ENCODE results near the gene CCDC124.

Gene CCDC124

DNA sequence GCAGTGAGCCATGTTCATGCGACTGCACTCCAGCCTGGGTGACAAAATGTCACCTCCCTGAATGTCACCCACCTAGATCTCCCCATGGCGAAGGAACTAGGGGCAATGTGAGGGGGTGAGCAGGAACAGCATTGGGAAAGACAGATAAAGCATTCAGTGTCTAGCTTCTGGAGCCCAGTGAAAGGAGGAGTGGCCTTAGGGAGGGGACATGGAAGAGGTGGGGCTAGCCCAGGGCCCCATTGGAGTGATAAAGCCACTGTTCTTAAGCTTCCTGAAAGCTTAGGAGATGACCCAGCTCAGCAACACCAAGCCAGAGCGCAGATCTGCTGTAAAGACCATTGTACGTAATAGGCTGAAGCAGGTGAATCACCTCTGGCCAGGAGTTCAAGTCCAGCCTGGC lies 21.1 kb downstream of the CCDC124 start:
- DNase-seq (ENCODE audit: low spot score), result no peak

DNA sequence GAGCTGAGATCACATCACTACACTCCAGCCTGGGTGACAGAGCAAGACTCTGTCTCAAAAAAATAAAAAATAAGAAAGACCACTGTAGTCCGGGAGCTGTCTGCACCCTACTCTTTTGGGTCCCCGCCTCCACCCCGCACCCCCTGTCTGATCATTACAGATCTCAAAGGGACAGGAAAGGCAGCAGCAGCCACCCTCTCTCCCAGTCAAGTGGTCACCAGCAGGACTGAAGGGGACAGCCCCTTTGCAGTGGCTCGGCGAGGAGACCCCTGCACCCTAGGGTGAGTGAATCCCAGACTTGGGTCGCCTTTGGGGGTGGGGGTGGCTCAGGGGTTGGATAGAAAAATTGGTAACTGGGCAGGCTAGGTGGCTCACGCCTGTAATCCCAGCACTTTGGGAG lies 21.6 kb downstream of the CCDC124 start:
- no peak for DNase-seq (ENCODE audit: low spot score)

DNA sequence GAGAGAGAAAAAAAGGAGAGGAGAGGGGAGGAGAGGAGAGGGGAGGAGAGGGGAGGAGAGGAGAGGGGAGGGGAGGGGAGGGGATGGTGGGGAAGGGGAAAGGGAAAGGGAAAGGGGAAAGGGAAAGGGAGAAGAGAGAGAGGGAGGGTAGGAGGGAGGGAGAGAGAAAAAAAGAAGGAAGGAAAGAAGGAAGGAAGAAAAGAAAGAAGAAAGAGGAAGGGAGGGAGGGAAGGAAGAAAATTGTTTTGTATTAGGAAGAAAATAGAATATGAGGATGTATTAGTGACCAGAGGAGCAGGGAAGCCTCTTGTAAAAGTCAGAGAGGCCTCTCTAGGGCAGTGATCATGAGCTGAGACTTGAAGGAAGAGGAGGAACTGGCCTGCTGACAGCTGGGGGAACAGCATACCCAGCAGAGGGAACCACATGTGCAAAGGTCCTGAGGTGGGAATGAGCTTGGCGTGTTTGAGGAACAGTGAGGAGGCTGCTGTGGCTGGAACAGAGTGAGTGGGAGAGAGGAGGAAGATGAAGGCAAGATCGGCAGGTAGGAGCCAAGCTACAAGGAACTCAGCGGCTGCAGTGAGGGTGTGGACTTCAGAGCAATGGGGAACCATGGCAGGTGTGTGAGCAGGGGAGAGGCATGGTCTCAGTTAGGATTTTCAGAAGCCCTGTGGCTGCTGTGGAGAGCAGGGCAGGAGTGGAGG lies 24.5 kb downstream of the CCDC124 start:
- DNase-seq (ENCODE audit: low spot score), result no peak

DNA sequence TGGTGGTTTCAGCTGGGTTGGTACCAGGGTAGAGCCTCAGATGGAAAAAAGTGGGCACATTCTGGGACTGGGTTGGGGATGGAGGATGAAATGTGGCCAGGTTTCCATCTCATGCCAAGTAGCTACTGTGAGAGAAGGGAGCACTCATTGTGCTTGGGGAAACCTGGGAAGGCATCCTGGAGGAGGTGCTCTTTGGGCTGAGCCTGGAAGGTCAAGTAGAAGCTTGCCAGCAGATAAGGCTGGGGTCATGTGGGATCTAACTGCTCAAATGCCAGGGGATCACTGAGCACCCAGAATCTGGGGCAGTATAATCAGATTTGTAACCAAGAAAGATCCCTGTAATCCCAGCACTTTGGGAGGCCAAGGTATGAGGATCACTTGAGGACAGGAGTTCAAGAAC lies 25.1 kb downstream of the CCDC124 start:
- DNase-seq (ENCODE audit: low spot score), result no peak

DNA sequence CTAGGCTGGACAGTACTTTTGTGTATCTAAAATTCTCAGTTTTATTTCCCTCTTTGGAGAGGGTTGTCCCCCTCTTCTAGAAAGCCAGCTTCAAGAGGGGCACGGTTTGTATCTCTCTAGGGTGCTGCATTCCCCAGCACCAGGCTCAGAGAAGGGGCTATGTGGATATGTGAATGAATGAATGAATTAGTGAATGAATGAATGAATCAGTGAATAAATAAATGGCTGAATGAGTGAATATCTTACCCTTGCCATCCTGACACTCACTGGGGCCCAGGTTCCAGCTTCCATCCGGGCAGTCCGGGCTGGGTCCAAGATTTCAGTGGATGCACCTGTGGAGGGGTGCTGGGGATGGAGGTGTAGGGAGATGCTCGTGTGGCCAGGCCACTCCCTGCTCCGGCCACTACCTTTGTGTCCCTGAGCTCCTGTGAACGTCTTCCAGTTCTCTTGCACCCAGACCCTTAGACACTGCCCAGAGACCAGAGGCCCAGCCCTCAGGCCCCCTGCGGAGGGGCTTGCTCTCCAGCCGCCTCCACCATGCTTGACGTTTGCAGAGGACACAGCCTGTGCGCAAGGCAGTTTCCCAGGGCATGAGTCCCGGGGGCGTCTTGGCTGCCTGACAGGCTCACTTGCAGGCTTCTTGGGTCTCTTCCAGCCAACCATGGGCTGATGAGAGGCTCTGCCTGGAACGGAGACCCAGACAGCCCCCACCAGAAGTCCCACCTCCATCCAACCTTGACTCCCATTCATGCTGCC lies 31.3 kb downstream of the CCDC124 start:
- DNase-seq (ENCODE audit: low spot score), result no peak

DNA sequence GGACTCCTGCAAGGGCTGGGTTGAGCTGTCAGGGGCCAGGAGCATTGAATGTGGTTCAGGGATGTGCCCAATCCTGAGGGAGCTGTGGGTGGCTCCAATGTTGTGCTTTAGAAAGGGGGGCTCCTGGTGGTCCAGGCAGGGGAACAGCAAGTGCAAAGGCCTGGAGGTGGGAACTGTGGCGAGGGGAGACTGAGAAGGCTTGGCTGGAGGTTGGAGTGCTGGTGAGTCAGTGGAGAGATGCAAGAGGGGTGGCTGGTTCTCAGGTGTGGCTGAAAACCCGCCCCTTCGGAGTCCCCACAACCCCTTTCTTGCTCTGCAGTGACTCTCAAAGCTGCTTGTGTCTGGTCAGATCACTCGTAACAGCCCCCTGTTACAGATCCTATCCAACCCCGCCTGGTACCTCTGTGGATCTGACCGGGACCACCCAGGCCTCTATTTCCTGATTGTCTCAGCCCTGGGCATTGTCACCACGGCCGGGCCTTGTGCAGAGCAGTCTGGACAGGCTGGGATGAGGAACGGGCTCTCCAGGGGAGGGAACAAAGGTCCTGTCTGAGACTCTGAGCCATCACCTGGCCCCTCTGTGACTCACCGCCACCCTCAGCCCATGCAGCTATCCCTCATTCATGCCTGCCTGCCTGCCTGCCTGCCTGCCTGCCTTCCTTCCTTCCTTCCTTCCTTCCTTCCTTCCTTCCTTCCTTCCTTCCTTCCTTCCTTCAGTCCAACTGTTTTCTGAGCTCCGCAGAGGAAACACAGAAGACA lies 32.7 kb downstream of the CCDC124 start:
- DNase-seq (ENCODE audit: low spot score), result no peak

DNA sequence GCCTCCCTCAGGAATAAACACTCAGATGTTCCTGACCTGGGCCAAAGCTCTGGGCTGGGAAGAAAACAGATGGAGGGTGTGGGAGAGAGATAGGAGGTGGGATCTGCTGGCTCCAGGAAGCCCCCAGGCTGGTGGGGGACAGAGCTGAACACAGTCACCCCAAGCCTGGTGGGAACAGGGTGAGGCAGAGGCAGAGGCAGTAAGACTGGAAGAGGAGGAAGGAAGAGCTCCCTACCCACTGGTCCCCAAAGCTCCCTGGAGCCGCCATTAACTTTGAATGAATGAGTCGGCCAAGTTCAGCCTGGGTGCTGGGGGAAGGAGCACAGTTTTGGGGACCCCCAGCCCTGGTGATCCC lies 33.3 kb downstream of the CCDC124 start:
- DNase-seq (ENCODE audit: low spot score), result no peak

DNA sequence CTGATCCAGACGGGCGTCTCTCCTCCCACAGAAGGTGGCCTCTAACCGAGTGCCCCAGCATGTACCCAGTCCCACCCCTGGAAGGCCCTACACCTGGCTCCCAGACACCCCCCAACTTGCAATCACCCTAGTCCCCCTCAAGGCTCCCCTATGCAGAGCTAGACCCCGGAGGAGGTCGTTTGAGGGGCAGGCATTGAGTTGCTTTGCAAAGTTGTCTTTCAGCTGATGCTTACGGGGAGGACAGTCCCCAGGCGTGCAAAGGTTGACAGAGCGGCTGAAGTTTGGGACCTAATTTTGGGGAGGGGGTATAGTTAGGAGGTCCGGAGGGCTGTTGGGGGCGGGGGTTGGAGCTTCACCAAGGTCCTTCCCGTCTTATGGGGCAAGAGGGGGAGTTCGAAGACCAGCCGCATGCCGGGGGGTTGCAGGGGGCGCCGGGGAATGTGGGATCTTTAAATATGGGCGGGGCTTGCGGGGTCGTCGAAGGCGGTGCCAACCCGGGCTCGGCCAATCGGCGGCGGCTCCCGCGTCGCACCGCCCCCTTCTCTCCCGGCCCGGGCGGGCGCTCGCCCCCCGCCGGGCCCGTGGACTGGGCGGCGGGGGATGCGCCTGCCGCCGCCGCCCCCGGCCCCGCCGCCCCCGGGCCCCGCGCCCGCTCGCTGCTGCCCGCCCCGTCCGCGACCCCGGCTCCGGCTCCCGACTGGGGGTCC lies 33.9 kb downstream of the CCDC124 start, which contains the start of gene KCNN1:
Gene KCNN1, plus strand, starts transcription at position 558 of the 707 bp plus-strand sequence. CDS start 6,782 bp downstream, outside the sequence.
- no peak for DNase-seq (ENCODE audit: low spot score)

DNA sequence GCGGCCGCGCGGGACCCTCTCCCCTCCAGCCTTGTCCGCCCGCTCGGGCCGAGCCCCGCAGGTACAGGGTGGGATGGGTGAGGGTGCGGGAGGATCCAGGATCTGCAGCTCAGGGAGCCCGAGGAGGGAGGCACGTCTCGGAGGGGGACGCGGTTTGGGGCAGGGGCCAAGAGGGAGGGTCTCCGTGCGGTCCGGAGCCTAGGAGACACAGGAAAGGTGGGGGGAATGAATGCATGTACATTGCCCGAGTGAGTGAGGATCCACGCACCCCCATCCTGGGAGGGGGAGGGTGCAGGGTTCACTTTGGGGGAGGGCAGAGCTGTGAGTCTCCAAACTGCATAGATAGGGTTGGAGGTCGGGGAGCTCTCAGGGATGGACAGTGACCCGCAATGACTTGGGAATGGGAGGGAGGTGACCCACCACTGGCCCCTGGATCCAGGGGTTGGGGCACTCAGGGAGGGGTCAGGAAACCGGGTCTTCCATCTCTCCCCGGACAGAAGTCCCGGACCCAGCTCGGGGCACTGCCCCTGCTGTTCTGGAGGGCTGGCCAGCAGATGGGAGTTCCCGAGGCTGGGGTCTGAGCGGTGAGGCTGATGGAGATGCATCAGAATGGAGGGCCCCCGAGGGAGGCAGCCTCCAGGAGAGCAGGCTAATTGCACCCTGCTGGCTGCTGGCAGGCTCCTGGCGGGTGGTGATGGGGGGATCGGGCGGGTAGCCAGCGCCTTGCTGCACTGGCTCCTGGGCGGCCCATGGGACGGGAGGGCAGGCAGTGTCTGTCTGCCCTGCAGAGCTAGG lies 34.6 kb downstream of the CCDC124 start:
- no peak for DNase-seq (ENCODE audit: low spot score)

DNA sequence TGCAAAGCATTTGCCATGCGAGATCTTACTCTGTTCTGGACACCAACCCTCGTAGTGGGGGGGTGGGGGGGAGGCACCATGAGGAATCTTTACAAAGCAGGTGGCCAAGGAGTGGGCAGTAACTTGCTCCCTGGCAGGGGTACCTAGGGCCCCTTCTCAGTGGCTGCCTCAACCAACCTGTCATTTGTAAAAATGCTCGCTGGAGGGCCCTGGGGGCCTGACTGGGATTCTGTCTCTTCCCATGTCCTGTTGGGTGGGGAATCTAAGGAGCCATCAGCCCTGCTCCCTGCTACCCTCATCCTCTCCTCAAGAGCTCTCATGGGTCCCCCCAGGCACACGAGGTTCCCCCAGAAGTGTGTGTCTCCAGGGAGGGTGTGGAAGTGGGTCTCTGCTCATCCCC lies 35.5 kb downstream of the CCDC124 start:
- no peak for DNase-seq (ENCODE audit: low spot score)

DNA sequence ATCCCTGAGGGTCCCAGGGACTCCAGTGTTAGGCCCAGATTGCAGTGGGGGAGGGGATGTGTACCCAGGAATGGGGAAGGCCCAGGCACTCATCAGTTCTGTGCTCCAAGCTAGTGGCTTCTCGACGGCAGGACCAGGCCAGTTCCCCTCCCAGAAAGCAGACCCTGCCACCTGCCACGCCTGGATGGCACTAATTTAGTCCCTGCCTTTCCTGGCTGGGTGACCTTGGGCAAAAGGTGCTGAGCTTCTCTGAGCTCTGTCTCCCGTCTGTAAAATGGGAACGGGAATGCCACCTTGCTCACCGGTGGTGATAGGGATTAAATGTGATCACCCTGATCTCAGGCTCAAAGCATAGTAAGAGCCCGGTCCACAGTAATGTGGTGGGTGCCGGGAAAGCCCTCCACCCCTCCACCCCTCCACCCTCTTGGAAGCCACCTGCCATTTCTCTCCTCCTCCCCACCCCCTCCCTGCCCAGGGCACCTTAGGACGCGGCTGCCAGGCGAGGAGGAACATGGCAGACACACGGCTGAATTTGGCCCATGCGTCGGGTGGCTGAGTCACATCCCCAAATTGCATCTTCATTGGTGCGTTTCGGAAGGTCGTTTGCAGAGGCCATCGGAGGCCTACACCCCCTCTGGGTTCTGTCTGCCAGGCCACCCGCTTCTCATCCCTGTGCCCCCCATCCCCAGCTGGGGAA lies 36.4 kb downstream of the CCDC124 start:
- no peak for DNase-seq (ENCODE audit: low spot score)

DNA sequence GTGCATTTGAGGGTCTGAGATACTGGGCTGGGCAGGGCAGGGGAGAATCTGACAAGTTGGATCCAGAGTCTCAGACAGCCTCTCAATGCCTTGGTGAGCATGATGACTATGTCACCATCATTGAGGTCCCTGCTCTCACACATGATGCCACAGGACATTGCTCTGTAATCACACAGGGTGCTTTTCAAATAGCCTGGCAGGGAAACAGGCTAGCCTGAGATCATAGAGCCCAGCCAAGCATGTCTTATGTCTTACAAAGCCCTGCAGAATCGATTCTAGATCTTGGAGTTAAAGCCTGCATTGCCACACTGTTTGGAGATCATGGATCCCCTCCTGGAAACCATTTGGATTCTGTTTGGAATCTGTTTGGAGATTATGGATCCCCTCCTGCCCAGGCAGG lies 39.4 kb downstream of the CCDC124 start:
- DNase-seq (ENCODE audit: low spot score), result no peak

DNA sequence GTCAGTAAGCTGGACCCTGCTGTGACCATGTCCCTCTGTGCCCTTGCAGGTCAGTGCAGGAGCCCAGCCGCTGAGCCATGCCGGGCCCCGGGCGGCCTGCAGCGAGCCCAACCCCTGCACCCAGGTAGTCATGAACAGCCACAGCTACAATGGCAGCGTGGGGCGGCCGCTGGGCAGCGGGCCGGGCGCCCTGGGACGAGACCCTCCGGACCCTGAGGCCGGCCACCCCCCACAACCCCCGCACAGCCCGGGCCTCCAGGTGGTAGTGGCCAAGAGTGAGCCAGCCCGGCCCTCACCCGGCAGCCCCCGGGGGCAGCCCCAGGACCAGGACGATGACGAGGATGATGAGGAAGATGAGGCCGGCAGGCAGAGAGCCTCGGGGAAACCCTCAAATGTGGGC lies 40.9 kb downstream of the CCDC124 start:
- DNase-seq (ENCODE audit: low spot score), result no peak

DNA sequence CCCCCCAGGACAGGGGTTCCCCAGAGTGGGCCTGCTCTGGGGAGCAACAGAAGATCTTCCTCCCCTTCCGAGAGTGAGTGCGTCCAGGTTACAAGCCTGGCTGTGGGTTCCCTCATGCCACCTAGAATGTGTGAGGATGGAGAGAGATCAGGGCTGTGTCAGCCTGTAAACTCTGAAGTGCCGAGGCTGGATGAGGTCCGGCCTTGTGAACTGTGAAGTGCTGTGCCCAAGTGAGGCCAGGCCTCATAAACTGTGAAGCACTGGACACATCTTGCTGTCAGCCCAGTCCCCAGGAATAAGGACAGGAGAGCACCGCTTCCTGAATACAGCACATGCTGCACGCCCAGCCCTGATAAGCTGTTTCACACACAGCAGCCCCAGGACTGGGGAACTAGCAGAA lies 41.7 kb downstream of the CCDC124 start:
- DNase-seq (ENCODE audit: low spot score), result no peak

DNA sequence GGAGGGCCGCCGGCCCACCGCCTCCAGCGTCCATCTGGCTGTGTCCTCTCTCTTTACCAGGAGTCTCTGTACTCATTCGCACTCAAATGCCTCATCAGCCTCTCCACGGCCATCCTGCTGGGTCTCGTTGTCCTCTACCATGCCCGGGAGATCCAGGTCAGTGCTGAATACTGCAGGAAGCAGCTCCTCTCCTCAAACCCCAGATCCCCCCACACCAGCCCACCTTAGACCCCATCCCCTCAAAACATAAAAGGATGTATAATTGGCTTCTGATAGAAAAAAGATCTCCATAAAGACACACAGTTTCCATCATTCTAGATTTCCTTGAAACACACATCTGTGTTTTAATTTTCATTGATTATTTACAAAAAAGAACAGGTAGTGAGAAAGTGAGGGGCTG lies 42.2 kb downstream of the CCDC124 start:
- no peak for DNase-seq (ENCODE audit: low spot score)

DNA sequence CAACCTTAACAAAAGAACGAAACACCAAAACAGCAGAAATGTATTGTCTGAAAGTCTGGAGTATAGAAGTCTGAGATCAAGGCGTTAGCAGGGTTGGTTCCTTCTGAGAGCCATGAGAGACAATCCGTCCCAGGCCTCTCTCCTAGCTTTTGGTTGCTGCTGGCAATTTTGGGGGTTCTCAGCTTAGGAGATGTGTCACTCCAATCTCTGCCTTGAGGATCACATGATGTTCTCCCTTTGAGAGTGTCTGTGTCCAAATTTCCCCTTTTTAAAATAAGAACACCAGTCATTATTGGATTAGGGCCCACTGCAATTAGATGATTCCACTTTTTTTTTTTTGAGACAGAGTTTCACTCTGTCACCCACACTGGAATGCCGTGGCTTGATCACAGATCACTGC lies 44.2 kb downstream of the CCDC124 start:
- DNase-seq (ENCODE audit: low spot score), result no peak

DNA sequence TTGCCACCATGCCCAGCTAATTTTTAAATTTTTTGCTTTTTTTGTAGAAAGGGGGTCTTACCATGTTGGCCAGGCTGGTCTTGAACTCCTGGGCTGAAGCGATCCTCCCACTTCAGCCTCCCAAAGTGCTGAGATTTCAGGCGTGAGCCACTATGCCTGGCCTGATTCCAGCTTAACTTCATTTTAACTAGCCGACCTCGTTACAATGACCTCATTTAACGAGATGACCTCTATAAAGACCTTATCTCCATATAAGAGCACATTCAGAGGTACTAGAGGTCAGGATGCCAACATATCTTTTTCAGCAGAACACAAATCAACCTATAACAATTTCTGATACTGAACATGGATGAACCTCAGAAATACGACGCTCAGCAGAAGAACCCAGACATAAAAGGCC lies 44.7 kb downstream of the CCDC124 start:
- no peak for DNase-seq (ENCODE audit: low spot score)

DNA sequence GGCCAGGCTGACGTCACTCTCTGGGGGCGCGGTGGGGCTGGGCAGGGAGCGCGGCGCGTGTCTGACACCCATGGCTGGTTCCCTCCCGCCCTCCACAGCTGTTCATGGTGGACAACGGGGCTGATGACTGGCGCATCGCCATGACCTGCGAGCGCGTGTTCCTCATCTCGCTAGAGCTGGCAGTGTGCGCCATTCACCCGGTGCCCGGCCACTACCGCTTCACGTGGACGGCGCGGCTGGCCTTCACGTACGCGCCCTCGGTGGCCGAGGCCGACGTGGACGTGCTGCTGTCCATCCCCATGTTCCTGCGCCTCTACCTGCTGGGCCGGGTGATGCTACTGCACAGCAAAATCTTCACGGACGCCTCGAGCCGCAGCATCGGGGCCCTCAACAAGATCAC lies 48.8 kb downstream of the CCDC124 start:
- DNase-seq (ENCODE audit: low spot score), result no peak

DNA sequence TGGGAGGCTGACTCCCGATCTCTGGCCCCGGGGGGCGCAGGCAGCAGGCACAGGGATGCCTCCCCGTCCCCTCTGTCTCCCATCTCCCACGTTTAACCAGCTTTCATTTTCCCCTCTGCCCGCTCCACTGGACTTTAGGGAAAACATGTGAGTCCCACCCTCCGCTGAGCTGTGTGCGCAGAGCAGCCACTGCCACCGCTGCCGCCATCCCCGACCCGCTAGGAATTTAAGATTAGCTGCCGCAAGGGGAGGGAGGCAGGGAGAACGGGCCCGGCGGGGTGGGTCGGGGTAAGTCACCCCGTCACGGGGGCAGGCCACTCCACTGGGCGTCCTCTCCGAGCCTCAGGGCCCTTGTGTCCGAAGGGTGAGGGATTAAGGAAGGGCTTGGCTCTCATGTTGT lies 49.6 kb downstream of the CCDC124 start:
- DNase-seq (ENCODE audit: low spot score), result no peak

DNA sequence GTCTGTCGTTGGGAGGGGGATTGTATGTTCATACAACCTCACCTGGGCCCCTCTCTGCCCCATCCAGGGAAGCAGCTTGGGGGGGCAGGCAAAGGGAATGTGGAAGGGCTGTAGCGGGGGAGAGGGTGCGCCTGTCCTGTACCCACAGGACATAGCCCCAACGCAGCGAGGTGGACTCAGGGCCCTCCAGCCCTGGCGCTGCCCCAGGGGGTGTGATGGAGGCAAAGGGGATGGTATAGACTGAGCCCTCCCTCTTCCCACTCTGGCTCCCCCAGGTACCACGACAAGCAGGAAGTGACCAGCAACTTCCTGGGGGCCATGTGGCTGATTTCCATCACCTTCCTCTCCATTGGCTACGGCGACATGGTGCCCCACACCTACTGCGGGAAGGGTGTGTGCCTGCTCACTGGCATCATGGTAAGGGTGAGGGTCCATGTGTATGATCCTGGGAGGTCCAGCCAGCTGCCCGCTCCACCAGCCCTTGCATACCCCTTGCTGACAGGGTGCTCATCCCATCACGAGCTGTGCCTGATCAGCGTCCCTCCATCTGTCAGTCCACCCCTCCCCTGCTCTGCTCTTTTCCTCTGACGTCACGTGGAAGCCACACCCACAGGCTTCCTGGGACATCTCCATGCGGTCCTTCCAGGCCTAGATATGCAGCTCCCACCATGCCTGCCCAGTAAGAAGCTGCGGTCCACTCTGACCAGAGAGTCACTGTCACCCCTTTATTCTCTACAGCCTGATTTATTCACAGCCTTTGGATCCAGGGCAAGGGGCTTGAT lies 52.4 kb downstream of the CCDC124 start:
- DNase-seq (ENCODE audit: low spot score), result no peak

All from cerebellar cortex (tissue), 1 donor.